Choroid plexus epithelial cell (primary cell): ENCODE measurements around the gene IL12A.

ENCODE experiments used
- DNase-seq: peaks from one replicate; pipeline ENCODE4 v3.0.0-alpha.2; 2010; ENCODE audit warnings: low read depth
- H3K4me3 ChIP-seq: 2 replicates; pipeline ENCODE4 v1.5.1; 2011; ENCODE audit warnings: low read depth, mild to moderate bottlenecking, control low read depth, low read length, moderate library complexity
- TF ChIP-seq, protein P1 (sequence below): conservative IDR thresholded peaks from 2 replicates; pipeline ENCODE4 v1.5.1; 2011; ENCODE audit warnings: low read depth, mild to moderate bottlenecking, control low read depth, inconsistent platforms, low read length, moderate library complexity

The IL12A gene

DNA sequence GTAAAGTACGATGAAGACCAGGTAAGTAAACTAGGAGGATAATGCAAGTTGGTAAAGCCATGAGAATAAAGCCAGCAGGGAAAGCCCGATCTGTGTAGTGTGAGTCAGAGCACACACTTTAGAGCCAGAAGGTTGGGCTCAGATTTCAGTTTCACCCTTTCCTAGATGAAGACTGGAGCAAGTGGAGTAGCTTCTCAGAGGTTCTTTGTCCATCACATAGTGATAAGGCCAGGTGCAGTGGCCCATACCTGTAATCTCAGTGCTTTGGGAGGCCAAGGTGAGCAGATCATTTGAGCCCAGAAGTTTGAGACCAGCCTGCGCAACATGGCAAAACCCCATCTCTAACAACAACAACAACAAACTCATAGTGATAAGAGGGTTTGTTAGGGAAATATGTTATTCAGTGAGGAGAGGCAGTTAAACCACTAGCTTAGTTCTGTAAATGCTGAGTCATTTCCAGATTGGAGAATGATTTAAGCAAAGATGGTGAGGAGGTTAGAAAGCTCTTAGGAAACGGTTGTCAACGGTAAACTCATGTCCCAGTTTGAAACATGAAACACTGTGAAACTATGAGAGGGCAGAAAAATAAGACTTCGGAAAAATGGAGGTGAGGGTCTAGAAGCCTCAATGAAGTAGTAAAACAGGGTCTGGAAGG, 39.0 kb downstream of the IL12A start:
- TF ChIP-seq, protein P1, sequence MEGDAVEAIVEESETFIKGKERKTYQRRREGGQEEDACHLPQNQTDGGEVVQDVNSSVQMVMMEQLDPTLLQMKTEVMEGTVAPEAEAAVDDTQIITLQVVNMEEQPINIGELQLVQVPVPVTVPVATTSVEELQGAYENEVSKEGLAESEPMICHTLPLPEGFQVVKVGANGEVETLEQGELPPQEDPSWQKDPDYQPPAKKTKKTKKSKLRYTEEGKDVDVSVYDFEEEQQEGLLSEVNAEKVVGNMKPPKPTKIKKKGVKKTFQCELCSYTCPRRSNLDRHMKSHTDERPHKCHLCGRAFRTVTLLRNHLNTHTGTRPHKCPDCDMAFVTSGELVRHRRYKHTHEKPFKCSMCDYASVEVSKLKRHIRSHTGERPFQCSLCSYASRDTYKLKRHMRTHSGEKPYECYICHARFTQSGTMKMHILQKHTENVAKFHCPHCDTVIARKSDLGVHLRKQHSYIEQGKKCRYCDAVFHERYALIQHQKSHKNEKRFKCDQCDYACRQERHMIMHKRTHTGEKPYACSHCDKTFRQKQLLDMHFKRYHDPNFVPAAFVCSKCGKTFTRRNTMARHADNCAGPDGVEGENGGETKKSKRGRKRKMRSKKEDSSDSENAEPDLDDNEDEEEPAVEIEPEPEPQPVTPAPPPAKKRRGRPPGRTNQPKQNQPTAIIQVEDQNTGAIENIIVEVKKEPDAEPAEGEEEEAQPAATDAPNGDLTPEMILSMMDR = no peak
- peak; percentile 82 for DNase-seq
- H3K4me3 ChIP-seq = no peak overlapping the region

- TF ChIP-seq, protein P1 = no peak
Measured at GRCh38 chr3:160035757-160036156, 47.1 kb downstream of the IL12A start.

GRCh38 chr3:160038862-160039562, 50.4 kb downstream of the IL12A start:
- DNase-seq = no peak
- H3K4me3 ChIP-seq = peak overlapping the region; percentile 48
- TF ChIP-seq, protein P1 = no peak

More at GRCh38 chr3:160035757-160036156, 47.1 kb downstream of the IL12A start:
- no peak for DNase-seq
- H3K4me3 ChIP-seq = no peak overlapping the region

GRCh38 chr3:160040181-160040580, 51.5 kb downstream of the IL12A start:
- TF ChIP-seq, protein P1 = no peak
- DNase-seq = no peak
- no peak overlapping the region for H3K4me3 ChIP-seq

- H3K4me3 ChIP-seq = no peak overlapping the region
- TF ChIP-seq, protein P1 = no peak
- no peak for DNase-seq
Measured at GRCh38 chr3:160041465-160041864, 52.8 kb downstream of the IL12A start.

DNA sequence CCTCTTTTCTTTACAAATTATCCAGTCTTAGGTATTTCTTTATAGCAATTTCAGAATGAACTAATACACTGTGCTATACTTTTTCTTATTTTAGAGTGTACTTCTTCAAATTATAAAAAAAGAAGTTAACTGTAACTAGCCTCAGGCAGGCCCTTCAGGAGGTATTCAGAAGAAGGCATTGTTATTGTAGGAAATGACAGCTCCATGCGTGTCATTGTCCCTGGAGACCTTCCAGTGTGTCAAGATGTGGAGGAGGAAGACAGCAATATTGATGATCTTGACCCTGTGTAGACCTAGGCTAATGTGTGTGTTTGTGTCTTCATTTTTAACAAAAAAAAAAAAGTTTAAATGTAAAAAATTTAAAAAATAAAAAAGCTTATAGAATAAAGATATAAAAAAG, 55.5 kb downstream of the IL12A start:
- H3K4me3 ChIP-seq = no peak overlapping the region
- DNase-seq = no peak
- TF ChIP-seq, protein P1 = no peak
